ENCODE data around the gene SLC35A4. TPM values are rescaled to one million over a fixed set of nuclear protein-coding genes. Genes with fewer than 3 reads are reported as not detected.

SLC35A4 gene
- total RNA-seq, 2 donors from 2014 or later = 61.6 to 68.9 TPM

GRCh38 chr5:140567871-140568270 lies 3.2 kb downstream of the SLC35A4 start:
- Histone ChIP-seq H3K27me3 (ENCODE audit: control insufficient read depth, insufficient read depth, low read length, poor library complexity, severe bottlenecking) (no peaks in the 10 kb centered on the region), H3K9me3 (ENCODE audit: control insufficient read depth, low read length) (no peaks in the 10 kb centered on the region), H3K36me3 (ENCODE audit: control insufficient read depth, insufficient read depth, low read length) (peaks cover 29% of the 10 kb centered on the region), H3K4me3 (ENCODE audit: low read length) (no peak overlapping the region), H3K27ac (ENCODE audit: low read depth, low read length) (no peak overlapping the region), H3K9ac (ENCODE audit: extremely low read depth, low read length, poor library complexity, severe bottlenecking) (no peak overlapping the region), H3K4me1 (ENCODE audit: control insufficient read depth, insufficient read depth, low read length) (peaks cover 14% of the 10 kb centered on the region)
- Mint-ChIP-seq H3K4me1 (peaks cover 17% of the 10 kb centered on the region), H3K27me3 (ENCODE audit: insufficient read depth) (no peaks in the 10 kb centered on the region), H3K36me3 (ENCODE audit: low read depth) (peaks cover 20% of the 10 kb centered on the region), H3K27ac (no peak overlapping the region), H3K9me3 (no peaks in the 10 kb centered on the region), H3K4me3 (no peak overlapping the region)
- no peak for TF ChIP-seq CTCF (conservative IDR thresholded peaks at IDR 0.05)
- 96% methylated on average over 9 to 13 of the region's 13 CpGs for WGBS, 2 experiments (ENCODE audit: insufficient coverage in 1 of 2, insufficient read length in 1 of 2)
- no peak for DNase-seq

GRCh38 chr5:140568443-140569063 lies 3.9 kb downstream of the SLC35A4 start:
- H3K9me3 ChIP-seq (ENCODE audit: control insufficient read depth, low read length) = peaks cover 3% of the 10 kb centered on the region
- WGBS, 2 experiments (ENCODE audit: insufficient coverage in 1 of 2, insufficient read length in 1 of 2) = 94 to 95% methylated on average over 2 of the region's 2 CpGs
- no peaks in the 10 kb centered on the region for H3K27me3 ChIP-seq (ENCODE audit: control insufficient read depth, insufficient read depth, low read length, poor library complexity, severe bottlenecking)
- TF ChIP-seq CTCF (conservative IDR thresholded peaks at IDR 0.05) = no peak
- Mint-ChIP-seq H3K36me3 (ENCODE audit: low read depth) (peaks cover 20% of the 10 kb centered on the region), H3K4me1 (peaks cover 20% of the 10 kb centered on the region), H3K27me3 (ENCODE audit: insufficient read depth) (no peaks in the 10 kb centered on the region), H3K9me3 (no peaks in the 10 kb centered on the region), H3K4me3 (no peak overlapping the region), H3K27ac (no peak overlapping the region)
- H3K27ac ChIP-seq (ENCODE audit: low read depth, low read length) = no peak overlapping the region
- no peak overlapping the region for H3K9ac ChIP-seq (ENCODE audit: extremely low read depth, low read length, poor library complexity, severe bottlenecking)
- DNase-seq = no peak
- peaks cover 14% of the 10 kb centered on the region for H3K4me1 ChIP-seq (ENCODE audit: control insufficient read depth, insufficient read depth, low read length)
- peaks cover 29% of the 10 kb centered on the region for H3K36me3 ChIP-seq (ENCODE audit: control insufficient read depth, insufficient read depth, low read length)
- H3K4me3 ChIP-seq (ENCODE audit: low read length) = no peak overlapping the region

GRCh38 chr5:140569197-140569596 lies 4.6 kb downstream of the SLC35A4 start:
- Histone ChIP-seq H3K4me3 (ENCODE audit: low read length) (no peak overlapping the region), H3K9ac (ENCODE audit: extremely low read depth, low read length, poor library complexity, severe bottlenecking) (no peak overlapping the region), H3K27me3 (ENCODE audit: control insufficient read depth, insufficient read depth, low read length, poor library complexity, severe bottlenecking) (no peaks in the 10 kb centered on the region), H3K9me3 (ENCODE audit: control insufficient read depth, low read length) (peaks cover 3% of the 10 kb centered on the region), H3K27ac (ENCODE audit: low read depth, low read length) (no peak overlapping the region), H3K36me3 (ENCODE audit: control insufficient read depth, insufficient read depth, low read length) (peaks cover 29% of the 10 kb centered on the region), H3K4me1 (ENCODE audit: control insufficient read depth, insufficient read depth, low read length) (peaks cover 15% of the 10 kb centered on the region)
- Mint-ChIP-seq H3K4me1 (peaks cover 19% of the 10 kb centered on the region), H3K27ac (no peak overlapping the region), H3K4me3 (no peak overlapping the region), H3K27me3 (ENCODE audit: insufficient read depth) (no peaks in the 10 kb centered on the region), H3K9me3 (no peaks in the 10 kb centered on the region), H3K36me3 (ENCODE audit: low read depth) (peaks cover 20% of the 10 kb centered on the region)
- 86 to 91% methylated on average over 2 to 4 of the region's 4 CpGs for WGBS, 2 experiments (ENCODE audit: insufficient coverage in 1 of 2, insufficient read length in 1 of 2)
- TF ChIP-seq CTCF (conservative IDR thresholded peaks at IDR 0.05) = no peak
- DNase-seq = no peak

Measured in endodermal cell (in vitro differentiated cells).